Activated naive CD4-positive, alpha-beta T cell treated with Interleukin-2 at 50 U/mL for 16 hours (primary cell): Measurements from ENCODE around the gene PPFIBP2.
"Not testable (repeated sequence)": the region's sequence is repeated elsewhere in the genome, so short reads cannot be mapped to it uniquely, and the experiment has no call there.

Source experiments
- DNase-seq: peaks from one replicate; pipeline ENCODE4 v3.0.0-alpha.2; 2020

Gene PPFIBP2

DNA sequence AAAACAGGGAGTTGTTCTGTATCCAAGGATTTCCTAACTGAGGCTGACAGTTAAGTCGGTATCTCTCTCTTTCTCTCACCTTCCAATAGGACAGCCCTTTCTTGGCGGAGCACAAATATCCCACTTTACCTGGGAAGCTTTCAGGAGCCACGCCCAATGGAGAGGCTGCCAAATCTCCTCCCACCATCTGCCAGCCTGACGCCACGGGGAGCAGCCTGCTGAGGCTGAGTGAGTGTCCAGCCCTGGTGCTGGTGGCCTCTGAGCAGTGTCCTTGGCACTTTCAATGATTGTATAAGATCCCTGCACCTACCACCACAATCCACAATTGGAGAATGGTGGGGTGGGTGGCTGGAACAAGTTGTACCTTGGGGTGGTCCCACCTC, 125.8 kb downstream of the PPFIBP2 start:
- DNase-seq = no peak

DNA sequence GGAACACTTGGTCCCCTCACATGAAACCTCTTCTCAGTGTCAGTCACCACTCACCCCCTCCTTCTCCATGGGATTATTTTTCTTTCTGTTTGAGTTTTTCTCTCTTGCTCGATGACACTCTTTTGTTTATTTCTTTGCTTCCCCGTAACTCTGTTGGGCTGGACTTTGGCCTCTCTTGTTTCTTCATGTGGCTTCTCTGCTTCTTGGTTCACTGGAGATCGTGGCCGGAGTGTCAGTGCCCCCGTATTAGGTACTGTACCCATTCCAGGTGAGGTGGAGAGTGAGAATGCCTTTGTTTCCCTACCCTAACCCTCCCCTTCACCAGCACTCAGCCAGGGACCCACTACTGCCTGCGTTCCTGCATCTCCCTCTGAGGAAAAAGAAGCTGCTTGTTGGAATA, 127.0 kb downstream of the PPFIBP2 start:
- no peak for DNase-seq

DNA sequence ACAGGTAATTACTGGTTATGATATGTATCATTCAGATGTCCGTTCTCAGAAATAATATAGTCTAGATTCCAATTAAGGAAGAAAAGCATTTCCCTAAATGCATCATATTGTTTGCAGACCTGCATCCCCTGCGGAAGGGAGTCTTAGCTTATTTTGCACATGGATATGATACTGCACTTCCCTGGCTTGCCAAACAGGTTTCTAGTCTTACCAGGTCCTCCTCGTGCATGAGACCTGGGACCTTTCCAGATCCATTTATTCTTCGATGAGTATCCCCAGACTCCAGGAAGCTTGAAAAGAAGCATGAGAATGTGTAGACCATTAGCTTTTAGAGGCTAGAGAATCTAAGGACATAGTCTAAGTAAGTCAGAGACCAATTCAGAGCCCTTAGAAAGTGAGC, 128.9 kb downstream of the PPFIBP2 start:
- DNase-seq = no peak

DNA sequence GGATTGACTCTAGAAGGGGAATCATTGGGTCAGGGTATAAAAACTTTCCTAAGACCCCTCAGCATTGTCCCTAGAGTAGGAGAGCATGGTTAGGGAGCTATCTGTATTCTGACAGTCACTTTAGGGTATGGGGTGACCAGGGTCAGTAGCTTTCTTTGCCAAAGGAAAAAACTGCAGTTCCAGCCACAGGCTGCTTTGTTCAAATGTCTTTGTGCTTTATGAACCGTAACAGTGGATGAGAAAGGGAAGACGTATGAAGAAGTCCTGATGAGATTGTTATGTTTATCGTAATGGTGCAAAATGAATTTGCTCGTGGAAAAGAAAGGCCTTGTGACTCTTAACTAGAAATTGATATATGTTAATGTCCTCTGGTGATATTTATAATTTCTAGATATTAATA, 129.5 kb downstream of the PPFIBP2 start:
- DNase-seq = no peak

DNA sequence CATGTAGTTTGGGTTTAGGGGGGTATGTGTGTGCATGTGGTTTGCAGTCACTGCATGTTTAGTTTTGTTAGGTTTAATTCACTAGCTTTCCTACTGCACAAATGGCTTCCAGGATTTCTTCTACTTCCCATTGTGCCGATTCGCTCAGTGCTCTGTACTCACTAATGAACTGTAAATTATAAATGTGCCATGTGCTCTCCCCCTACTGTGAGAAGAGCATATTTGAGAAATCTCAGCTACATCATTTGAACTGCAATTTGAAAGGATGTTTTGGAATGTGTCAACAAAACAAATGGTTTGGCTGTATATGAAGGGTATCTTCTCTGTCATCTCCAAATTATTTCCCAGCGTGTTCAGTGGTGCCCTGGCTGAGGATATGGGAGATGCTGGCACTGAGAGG, 131.4 kb downstream of the PPFIBP2 start:
- no peak for DNase-seq

DNA sequence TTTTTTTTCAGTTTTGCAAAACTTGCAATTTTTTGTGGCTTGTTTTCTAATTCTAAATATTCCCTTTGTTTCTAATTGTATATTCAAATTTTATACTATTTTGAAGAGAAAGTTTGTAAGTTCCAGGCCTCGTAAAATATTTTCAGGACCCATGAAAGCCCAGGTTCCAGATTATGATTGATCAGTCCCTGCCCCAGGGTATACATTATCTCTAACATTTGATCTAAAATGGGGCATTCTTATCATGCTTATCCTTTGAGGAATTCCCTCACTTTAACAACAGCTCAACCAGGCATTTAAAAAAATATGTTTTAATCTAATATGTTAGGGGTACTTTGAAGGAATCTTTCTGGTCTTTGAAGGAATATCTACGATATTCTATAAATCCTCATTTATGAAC, 133.1 kb downstream of the PPFIBP2 start:
- DNase-seq = no peak

DNA sequence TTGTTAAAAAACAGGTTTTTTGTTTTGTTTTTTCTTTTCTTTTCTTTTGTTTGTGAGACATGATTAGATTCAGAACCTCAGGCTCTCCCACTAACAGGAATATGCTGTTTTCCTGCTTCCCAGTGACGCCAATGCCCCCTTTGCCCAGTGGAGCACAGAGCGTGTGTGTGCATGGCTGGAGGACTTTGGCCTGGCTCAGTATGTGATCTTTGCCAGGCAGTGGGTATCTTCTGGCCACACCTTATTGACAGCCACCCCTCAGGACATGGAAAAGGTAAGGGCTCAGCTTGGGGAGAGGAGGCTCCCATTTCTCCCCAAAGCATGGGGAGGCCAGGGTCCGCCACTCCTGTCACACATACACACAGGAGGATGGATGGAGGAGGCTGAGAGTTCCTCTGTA, 134.5 kb downstream of the PPFIBP2 start:
- no peak for DNase-seq

DNA sequence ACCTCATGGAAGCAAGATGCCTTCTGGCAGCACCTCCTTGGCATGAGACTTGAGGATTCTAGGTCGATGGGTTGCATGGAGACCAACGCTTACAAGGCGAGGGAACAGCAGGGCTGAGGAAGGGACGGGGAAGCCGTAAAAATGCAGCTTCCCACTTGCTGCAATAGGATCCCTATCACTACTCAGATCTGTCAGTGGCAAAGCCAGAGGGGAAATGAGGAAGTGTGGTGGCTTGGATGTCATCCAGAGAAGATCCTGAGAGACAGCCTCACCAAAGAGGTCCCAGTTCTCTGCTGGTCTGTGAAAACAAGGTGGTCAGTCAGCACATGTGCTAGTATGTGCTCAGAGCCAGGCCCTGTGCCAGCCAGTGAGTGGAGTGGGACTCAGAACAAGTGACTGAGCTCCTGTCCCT, 137.3 kb downstream of the PPFIBP2 start:
- no peak for DNase-seq

DNA sequence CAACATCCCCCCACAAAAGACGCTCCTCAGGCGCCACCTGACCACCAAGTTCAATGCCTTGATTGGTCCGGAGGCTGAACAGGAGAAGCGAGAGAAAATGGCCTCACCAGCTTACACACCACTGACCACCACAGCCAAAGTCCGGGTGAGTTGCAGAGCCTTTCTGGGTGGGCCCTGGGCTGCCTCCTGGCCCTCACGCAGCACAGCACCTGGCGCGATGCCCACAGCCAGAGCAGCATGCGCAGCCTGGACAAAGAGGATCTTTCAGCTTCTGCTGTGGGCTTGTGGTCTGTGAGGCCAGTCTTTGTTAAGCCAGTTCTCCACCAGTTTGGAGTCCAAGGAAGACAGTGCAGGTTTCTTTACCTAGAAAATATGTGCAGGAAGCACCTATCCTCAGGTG, 137.9 kb downstream of the PPFIBP2 start:
- no peak for DNase-seq

DNA sequence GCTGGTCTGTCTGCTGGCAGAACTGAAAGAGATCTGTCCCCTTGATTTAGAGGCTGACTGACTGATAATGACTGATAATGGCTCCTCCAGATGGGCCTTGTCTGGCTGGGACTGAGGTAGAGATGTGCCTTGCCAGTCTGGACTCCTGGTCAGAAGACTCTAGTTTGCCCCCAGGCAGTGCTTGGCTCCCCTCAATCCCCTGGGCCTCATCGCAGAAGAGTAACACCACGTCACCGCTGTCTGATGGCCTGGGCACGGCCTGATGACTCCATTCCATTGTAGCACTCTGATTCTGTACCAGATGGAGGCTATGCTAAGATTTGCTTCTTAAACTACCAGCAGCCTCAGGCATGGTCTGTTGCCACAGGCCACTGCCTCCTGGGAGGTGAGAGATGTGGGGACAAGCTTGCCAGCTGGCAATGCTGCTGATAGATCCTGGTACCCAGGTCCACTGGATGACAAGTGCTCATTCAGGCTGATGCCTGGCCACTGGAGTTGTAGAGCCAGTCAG, 140.5 kb downstream of the PPFIBP2 start:
- DNase-seq = no peak

DNA sequence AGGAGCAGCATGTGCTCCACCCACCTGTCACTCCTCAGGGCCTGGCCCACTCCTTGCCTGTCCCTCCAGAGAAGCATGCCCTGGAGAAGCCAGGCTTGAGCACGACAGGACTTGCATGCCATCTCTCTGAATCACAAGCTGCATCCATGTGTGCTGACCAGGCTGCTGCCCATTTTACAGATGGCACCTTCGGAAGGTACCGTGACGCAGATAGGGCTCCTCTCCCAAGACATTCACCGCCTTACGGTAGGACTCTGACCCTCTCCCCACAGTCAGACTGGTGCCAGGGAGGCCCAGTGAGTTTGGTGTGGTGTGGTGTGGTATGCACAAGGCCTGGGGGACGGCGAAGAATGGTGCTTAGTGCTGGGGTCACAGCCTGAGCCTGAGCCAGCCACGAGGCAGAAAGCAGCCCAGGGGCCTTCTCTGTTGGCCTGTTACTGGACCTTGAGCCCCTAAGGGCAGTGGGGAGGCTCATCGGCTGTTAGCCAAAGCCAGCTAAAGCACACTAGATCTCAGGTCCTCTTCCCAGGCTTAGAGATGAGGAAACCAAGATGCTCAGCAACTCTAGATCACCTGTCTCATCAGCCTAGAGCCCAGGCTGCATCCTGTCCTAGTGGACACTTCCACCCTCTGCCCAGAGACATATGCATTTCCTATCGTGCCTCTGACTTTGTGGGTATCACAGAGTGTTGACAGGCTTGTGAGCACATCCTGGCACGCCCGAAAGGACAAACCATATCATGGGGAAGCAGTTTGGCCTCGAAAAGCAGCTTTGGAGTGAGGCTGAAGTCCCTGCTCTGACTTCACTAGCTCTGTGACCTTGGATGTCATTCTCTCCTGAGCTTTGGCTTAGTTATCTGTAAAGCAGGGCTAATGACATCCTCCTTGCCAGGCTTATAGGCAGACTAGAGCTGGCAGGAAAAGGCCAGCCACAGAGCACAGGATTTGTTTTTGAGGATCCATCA, 141.7 kb downstream of the PPFIBP2 start:
- DNase-seq = no peak

DNA sequence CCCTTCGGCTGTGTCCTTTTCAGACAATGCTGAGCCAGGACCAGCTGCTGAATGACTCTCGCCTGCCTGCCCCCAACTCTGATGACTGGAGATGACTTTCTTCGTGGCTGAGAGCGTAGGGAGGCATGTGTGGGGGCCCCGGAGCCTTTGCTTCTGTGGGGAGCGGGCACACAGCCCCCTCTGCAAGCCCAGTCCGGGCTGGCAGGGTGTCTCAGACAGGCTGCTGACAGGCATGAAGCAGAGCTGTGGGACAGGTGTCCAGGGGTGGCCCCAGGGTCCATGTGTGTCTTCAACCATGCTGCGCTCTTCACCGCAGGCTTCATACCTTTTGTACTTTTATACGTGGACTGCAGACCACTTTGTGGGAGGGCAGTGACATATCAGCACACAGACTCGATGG, 142.9 kb downstream of the PPFIBP2 start:
- no peak for DNase-seq

DNA sequence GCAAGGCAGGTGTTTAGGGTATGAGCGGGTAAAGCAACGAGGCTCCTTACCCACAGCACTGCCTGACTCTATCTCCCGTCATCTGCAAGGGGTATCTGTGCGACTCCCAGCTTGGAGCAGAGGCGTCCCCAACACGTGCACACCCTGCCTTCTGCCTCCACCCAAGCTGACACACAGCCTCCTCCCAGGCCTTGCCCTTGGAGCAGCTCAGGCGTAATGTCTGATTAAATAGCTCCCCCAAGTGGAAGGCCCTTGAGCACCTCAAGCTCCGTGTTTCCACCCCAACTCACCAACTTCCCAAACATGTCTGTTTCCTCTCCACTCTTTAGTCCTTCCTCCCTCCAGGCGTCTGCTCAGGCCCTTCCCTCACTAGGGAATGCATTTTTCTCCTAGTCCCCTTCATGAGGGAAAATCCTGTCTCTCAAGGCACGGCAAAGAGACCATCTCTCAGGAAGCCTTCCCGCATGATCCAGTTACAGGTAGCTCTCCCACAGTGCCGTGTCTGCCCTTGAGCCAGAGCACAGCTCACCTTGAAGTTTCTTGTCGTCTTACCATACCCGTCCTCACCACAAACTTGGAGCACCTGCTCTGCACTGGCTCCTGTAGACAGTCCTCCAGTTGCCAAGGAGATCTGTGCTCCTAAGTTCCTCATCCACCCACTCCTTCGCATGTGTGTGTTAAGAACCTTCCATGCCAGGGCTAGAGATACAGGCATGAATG, 143.7 kb downstream of the PPFIBP2 start:
- no peak for DNase-seq

DNA sequence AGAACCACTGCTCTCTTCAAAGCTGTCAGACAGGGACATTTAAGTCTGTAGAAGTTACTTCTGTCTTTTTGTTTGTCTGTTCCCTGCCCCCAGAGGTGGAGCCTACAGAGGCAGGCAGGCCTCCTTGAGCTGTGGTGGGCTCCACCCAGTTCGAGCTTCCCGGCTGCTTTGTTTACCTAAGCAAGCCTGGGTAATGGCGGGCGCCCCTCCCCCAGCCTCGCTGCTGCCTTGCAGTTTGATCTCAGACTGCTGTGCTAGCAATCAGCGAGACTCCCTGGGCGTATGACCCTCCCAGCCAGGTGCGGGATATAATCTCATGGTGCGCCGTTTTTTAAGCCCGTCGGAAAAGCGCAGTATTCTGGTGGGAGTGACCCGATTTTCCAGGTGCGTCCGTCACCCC, 149.7 kb downstream of the PPFIBP2 start:
- DNase-seq = not testable (repeated sequence)

DNA sequence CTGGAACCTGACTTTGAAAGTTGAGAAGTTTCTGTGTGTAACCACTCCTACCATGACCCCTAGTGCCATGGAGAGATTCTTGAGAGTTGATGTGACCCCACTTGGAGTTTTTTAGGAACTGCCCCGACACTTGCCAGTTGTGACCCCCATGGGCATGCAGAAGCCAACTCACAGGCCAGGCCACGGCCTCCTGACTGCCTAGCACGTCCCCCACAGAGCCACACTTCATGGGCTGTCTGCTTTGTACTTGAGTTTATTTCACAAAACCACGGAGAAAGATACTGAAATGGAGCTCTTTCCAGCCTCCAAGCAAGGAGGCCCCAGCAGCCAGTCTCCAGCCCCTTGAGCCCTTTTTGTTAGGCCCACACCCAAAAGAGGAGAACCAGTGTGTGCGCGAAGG, 151.1 kb downstream of the PPFIBP2 start:
- no peak for DNase-seq

DNA sequence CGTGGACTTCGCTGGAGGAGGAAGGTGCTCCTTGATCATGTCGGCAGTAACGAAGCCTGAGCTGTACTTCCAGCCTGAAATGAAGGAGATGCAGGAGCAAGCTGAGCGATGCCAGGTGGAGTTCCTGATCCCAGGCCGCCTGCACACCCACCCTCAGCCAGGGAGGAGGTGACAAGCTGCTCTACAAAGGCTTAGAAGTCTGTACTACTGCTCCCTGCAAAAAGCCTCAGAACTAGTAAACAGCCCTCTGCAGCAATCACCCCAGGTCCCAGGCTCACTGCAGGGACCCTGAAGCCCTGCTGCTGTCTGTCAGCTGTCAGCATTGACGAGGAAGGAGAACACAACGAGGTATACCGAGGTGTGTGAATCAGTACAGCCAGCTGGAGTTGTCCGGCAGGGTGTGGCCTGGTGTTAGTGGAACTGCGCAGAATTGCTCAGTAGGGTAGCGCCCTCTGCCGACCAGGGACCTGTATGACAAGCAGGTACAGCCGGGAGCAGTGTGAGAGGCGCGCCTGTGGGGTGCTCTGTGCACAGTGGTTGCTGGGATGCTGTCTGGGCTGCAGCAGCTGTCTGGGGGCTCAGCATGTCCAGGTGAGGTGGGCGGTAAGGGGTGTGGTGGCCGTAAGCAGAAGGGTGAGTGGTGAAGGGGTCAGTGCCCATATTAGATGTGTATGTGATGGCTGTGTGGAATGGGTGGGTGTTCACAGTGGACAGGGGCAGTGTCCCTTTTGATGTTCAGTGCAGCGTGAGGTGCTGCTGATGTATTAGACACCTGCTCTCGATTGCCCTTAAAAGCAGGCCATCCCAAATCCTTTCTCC, 151.9 kb downstream of the PPFIBP2 start:
- DNase-seq = peak; percentile 70

DNA sequence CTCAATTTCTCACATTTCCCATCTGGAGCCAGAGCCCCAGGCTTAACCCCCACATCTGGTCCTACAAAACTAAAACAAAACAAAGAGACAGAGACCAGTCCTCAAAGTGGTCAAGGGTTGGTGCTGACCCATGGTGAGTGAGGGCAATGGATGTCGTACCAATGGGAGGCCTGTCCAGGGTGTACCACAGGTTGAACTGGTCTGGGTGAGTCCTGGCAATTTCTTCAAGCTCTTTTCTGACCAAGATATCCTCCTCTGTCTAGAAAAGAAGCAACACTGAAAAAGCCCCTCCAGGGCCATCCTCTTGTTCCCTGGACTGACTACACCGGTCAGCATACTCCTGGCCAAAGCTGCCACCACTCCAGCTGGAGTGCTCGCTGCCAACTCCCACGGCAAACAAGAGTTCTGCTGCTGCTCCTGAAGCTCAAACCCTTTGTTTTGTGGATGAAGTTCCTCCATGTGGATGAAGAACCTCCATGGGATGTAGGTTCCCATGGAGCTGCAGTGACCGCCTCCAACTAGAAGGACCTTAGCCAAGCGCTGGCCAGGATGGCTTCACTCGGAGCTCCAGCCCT, 152.6 kb downstream of the PPFIBP2 start:
- no peak for DNase-seq

DNA sequence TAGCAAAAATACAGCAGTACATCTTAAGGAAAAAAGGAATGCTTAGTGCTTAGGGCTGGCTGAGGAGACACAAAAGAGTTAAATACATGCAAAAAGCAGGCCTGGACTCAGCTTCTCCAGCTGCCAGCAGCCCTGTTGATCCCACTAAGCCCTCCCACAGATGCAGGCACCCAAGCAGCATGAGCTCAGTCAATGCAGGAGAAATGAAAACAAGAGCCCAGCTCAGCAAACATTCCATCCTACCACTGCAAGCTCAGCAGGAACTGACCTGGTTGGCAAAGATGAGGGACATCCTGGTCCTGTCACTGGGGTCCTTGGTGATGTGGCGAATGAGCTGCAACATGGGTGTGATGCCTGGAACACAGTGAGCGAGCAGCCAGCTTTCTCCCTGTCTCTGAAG, 153.7 kb downstream of the PPFIBP2 start:
- no peak for DNase-seq

DNA sequence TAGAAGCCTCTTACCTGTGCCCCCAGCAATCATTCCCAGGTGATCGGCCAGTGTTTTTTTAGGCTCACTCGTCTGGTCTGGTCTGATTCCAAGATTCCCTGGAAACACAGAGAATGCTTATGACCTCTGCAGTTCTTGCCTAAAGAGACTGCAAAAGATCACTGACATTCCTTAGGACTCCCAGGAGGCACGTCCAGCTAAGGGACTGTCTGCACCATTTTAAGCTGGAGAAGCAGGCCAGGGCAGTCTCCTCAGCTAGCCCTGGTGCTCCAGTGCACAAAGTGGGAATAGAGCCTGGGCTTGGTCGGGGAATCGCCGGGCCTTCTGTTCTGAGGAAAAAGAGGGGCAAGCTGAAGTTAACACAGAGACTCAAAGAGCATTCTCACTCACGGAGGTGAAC, 154.7 kb downstream of the PPFIBP2 start:
- DNase-seq = no peak

DNA sequence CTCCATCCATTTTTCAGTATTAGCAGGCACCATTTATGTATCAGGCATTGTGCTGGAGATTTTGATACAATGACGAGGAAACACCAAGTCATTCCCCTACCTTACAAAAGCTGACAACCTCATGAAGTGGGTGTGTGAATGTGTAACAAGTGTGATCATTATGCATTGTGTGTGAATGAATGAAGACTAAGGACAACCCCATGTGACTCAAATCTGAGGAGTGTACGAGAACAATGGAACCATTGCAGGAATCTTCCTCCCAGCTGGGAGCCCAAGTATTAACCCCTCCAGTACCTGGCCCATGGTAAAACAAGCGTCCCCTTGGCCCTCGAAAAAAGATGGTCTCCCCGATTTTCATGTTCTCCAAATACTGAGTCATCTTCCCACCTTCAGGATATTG, 155.1 kb downstream of the PPFIBP2 start:
- DNase-seq = no peak

DNA sequence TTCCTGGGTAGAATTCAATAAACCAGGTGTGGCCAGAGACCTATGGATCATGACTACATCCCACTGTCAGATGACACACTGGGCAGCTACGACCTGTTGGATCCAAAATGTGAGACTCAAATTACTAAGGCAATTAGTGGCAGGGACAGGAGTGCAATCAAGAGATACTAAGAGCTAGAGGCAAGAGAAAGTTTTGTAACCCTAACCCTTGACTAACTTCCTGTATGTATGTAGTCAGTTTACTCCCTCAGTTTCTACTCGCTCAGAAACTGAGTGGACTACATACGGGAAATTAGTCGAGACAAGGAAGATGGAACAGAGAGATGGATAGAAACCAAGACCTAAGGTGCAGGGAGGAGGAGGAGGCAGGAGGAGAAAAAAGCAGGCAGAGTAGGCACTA, 156.8 kb downstream of the PPFIBP2 start:
- no peak for DNase-seq

DNA sequence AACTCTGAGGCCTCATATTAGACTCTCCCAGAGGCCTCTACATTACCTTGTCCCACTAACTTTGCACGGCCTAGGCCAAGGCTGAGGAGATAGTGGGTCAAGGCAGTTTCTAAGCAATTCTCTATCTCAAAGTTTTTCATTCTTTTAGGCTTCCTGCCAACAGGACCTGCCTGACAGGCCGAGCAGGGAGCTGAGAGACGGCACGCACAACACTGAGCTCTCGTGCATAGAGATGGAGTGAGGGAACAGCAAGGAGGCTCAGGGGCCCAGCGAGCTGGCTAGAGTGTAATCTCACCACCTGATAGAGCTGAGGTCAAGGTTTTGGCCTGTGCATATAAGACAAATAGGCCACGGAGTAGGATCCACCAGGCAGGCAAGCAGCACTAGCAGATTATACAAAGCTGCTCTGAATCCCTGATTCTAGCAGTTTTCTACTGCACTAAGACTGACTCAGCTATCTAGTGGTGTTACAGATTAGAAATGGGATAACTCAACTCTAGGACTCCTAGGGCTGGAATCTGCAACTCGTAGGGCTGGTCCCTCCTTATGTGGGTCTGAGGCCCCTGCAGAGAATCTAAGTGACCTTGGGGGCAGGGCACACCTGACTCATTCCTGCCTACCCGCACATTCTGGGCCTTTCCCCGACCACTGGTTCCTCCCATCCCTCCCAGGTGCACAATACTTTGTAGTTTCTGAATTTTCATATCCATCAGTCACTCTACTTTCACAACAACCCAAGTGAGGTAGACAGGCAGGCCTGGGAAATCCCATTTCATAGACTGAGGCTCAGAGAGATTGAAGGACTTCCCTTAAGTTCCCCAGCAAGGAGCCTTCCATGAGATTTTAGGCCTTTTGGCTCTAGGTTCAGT, 157.8 kb downstream of the PPFIBP2 start:
- no peak for DNase-seq
